Transverse colon (tissue), 3 donors: ENCODE data around the gene ORC5.

Experiments
- EP300 ChIP-seq: sonication (generic); formaldehyde crosslinking; IDR thresholded peaks from one replicate; pipeline ENCODE4 v1.6.1; 2017; ENCODE audit warnings: antibody characterized with exemption, low read depth
- TF ChIP-seq, protein P1 (sequence below), 5 experiments: fragments of 200-600 bp in 3 of 5; fragments of 450-650 bp in 2 of 5; sonication (generic) in 3 of 5; IDR thresholded peaks; 1 replicate in 2 of 5; 2 replicates in 3 of 5; pipeline ENCODE4 v1.5.1; 2016 to 2017; ENCODE audit warnings: antibody characterized with exemption in 5 of 5, inconsistent platforms in 3 of 5, mild to moderate bottlenecking in 2 of 5, moderate library complexity in 1 of 5

GRCh38 chr7:104209063-104209462, 1.2 kb upstream of the ORC5 start:
- TF ChIP-seq, protein P1, sequence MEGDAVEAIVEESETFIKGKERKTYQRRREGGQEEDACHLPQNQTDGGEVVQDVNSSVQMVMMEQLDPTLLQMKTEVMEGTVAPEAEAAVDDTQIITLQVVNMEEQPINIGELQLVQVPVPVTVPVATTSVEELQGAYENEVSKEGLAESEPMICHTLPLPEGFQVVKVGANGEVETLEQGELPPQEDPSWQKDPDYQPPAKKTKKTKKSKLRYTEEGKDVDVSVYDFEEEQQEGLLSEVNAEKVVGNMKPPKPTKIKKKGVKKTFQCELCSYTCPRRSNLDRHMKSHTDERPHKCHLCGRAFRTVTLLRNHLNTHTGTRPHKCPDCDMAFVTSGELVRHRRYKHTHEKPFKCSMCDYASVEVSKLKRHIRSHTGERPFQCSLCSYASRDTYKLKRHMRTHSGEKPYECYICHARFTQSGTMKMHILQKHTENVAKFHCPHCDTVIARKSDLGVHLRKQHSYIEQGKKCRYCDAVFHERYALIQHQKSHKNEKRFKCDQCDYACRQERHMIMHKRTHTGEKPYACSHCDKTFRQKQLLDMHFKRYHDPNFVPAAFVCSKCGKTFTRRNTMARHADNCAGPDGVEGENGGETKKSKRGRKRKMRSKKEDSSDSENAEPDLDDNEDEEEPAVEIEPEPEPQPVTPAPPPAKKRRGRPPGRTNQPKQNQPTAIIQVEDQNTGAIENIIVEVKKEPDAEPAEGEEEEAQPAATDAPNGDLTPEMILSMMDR (IDR thresholded peaks at IDR 0.05), result no peak
- no peak for TF ChIP-seq EP300
